SH-SY5Y (cell line): ENCODE data around the gene PRTN3.

ENCODE experiments used
- GATA2 ChIP-seq: IDR thresholded peaks from 2 replicates; pipeline ENCODE4 v1.6.1; 2011; ENCODE audit warnings: mild to moderate bottlenecking, low read depth, low read length
- GATA3 ChIP-seq: IDR thresholded peaks from 2 replicates; pipeline ENCODE4 v1.6.1; 2011; ENCODE audit warnings: low read depth, mild to moderate bottlenecking, low read length, moderate library complexity

PRTN3 gene

DNA sequence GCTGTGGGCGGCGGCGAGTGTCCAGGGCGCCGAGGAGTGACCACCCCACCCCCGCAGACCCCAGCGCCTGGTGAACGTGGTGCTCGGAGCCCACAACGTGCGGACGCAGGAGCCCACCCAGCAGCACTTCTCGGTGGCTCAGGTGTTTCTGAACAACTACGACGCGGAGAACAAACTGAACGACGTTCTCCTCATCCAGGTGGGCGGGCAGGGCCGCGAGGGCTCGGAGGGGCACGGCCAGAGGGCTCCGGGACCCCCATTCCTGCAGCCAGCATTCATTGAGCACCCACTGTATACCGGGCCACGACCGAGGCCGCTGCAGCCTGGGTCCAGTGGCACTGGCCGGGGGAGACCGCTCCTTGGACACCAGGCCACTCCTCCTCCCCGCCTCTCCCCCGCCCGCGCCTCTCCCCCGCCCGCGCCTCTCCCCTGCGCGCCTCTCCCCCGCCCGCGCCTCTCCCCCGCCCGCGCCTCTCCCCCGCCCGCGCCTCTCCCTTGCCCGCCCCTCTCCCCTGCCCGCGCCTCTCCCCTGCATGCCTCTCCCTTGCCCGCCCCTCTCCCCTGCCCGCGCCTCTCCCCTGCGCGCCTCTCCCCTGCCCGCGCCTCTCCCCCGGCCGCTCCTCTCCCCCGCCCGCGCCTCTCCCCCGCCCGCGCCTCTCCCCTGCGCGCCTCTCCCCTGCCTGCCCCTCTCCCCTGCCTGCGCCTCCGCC lies 3.2 kb downstream of the PRTN3 start:
- TF ChIP-seq GATA3 (no peak), GATA2 (no peak)

DNA sequence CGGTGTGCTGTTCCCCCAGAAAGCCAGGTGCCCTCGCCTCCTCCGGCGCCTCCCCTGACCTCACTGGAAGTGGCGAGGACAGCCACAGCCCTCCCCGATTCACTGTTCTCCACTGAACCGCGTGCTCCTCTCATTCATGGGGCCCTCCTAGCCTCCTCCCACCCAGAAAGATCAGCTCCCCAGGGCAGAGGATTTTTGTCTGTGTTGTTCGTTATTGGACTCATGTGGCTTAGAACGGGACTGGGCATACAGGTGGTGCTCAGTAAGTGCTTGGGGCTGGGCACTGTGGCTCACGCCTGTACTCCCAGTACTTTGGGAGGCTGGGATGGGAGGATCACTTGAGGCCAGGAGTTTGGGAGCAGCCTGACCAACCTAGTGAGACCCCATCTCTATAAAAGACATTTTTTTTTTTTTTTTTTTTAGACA lies 3.8 kb downstream of the PRTN3 start:
- TF ChIP-seq GATA2 (no peak), GATA3 (no peak)

- no peak for TF ChIP-seq GATA2
- no peak for TF ChIP-seq GATA3
Observed at GRCh38 chr19:845707-846521, 5.1 kb downstream of the PRTN3 start.

- TF ChIP-seq GATA3, result no peak
- no peak for TF ChIP-seq GATA2
Observed at GRCh38 chr19:848386-848921, 7.7 kb downstream of the PRTN3 start.

DNA sequence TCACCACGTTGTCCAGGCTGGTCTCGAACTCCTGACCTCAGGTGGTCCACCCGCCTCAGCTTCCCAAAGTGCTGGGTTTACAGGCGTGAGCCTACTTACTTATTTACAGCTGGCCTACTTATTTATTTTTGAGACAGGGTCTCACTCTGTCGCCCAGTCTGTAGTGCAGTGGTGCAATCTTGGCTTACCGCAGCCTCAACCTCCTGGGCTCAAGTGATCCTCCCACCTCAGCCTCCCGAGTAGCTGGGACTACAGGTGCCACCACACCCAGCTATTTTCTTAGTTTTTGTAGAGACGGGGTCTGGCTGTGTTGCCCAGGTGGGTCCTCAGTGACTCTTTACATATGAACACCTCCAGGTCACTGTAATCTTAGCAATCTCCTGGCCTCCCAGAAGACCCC lies 8.4 kb downstream of the PRTN3 start:
- peak; percentile 19; the same call in 1 of the 2 replicates for TF ChIP-seq GATA2

DNA sequence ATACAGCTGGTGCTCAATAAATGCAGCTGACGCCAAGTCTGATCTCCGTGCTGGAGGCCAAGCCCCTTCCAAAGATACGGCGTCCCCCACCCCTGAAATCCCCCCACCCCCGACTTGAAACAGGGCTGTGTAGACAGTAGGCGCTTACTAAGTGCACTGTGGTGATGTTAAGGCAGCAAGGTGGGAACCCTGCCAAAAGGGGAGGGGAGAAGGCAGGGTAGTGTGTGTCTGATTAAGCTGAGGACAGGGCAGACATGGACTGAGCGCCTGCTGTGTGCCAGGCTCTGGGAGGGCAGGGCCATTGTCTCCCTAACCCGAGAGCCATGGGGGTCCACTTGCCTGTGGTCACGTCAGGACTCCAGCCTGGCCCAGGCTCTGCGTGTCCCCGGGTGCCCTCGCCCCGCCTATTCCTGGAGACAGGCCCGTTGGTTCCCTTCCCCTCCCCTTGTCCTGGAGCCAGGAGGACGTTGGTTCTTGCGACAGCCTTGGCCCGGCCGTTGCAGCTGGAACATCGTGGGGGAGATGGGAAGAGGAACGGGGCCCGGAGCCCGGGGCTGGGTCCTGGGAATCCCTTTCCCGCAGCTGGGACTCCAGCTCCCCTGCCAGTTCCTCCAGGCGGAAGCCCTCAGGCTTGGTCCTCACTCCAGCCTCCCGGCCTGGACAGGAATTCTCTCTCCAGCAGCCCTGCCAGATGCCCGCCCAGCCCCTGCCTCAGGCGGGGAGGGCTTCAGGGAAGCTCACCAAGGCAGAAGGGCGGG lies 9.6 kb downstream of the PRTN3 start:
- TF ChIP-seq GATA2, result no peak
- no peak for TF ChIP-seq GATA3

GRCh38 chr19:850979-851335 lies 10.2 kb downstream of the PRTN3 start:
- TF ChIP-seq GATA3 (no peak), GATA2 (no peak)

GRCh38 chr19:852136-853013 lies 11.6 kb downstream of the PRTN3 start, which contains the start of gene ELANE:
ELANE (plus strand) TSS chr19:852303; CDS start chr19:852329, 26 bp downstream.
- TF ChIP-seq GATA2 (no peak), GATA3 (no peak)

DNA sequence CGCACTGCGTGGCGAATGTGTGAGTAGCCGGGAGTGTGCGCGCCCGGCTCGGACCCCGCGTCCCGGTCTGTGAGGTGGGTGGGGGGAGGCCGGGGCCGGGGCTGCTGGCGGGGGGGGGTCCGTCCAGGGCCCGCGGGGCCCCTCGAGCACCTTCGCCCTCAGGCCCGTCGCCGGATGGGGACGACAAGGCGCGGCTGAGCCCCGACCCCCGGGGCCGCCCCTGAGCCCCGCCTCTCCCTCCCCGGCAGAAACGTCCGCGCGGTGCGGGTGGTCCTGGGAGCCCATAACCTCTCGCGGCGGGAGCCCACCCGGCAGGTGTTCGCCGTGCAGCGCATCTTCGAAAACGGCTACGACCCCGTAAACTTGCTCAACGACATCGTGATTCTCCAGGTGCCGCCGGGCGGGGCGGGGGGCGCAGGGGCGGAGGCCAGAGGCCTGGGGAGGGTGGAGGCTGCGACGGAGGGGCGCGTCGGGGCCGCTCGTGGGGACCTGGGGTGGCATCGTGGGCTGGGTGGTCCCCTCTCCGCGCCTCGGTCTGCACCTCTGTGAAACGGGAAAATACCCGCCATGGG lies 12.3 kb downstream of the PRTN3 start:
- no peak for TF ChIP-seq GATA3
- TF ChIP-seq GATA2, result no peak

GRCh38 chr19:854549-854948 lies 13.8 kb downstream of the PRTN3 start:
- TF ChIP-seq GATA2, result no peak
- no peak for TF ChIP-seq GATA3

DNA sequence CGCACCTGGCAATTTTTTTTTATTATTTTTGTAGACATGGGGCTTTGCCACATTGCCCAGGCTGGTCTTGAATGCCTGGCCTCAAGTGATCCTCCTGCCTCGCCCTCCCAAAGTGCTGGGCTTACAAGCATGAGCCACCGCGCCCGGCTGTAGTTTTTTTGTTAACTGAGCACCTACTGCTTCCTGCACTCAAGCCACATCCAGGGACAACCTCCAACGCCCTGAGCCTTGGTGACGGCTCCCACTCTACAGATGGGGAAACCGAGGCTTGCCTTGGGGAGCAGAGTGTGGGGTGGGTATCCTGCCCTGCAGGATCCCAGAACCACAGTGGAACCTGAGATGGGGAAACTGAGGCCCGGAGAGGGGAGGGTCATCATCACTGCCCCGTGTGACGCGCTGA lies 14.3 kb downstream of the PRTN3 start:
- TF ChIP-seq GATA2, result no peak
- TF ChIP-seq GATA3, result no peak

DNA sequence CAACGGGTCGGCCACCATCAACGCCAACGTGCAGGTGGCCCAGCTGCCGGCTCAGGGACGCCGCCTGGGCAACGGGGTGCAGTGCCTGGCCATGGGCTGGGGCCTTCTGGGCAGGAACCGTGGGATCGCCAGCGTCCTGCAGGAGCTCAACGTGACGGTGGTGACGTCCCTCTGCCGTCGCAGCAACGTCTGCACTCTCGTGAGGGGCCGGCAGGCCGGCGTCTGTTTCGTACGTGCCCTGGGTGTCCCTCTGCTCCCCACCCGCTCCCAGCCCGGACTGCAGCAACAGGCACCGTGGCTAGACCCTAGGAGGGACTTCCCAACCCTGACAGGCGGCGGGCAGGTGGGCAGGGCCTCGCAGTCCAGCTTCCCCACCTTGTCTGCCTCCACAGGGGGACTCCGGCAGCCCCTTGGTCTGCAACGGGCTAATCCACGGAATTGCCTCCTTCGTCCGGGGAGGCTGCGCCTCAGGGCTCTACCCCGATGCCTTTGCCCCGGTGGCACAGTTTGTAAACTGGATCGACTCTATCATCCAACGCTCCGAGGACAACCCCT lies 14.8 kb downstream of the PRTN3 start:
- TF ChIP-seq GATA2, result no peak
- no peak for TF ChIP-seq GATA3

DNA sequence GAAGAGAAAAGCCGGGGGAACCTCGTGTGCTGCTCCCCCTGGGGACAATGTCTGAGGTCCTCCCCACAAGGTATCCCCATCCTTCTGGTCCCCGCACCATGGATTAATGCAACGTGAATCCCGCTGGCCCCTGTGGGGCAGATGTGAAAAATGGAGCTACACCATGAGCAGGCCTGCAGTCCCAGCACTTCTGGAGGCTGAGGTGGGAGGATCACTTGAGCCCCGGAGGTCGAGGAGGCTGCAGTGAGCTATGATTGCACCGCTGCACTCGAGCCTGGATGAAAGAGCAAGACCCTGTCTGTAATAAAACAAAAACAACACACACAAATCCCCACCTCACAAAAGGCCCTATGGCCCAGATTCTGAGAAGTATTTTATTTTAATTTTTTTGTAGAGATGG lies 17.5 kb downstream of the PRTN3 start:
- TF ChIP-seq GATA2 (no peak), GATA3 (no peak)
